Measurements from ENCODE around the gene ITGAX.

- TF ChIP-seq POLR2A (IDR thresholded peaks at IDR 0.05) = no peak
- TF ChIP-seq, protein P1, sequence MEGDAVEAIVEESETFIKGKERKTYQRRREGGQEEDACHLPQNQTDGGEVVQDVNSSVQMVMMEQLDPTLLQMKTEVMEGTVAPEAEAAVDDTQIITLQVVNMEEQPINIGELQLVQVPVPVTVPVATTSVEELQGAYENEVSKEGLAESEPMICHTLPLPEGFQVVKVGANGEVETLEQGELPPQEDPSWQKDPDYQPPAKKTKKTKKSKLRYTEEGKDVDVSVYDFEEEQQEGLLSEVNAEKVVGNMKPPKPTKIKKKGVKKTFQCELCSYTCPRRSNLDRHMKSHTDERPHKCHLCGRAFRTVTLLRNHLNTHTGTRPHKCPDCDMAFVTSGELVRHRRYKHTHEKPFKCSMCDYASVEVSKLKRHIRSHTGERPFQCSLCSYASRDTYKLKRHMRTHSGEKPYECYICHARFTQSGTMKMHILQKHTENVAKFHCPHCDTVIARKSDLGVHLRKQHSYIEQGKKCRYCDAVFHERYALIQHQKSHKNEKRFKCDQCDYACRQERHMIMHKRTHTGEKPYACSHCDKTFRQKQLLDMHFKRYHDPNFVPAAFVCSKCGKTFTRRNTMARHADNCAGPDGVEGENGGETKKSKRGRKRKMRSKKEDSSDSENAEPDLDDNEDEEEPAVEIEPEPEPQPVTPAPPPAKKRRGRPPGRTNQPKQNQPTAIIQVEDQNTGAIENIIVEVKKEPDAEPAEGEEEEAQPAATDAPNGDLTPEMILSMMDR (IDR thresholded peaks at IDR 0.05) = no peak
These were observed 47.7 kb downstream of the ITGAX start for GRCh38 chr16:31402687-31403086.
